HG03460 (cell line): ENCODE results near the gene LIMA1.
"Not testable (repeated sequence)": the region's sequence is repeated elsewhere in the genome, so short reads cannot be mapped to it uniquely, and the experiment has no call there.

ENCODE experiments used
- ATAC-seq: cut with Tn5 transposase; IDR thresholded peaks from one replicate; pipeline ENCODE4 v1.9.1; 2021; ENCODE audit not compliant: unreplicated experiment

The LIMA1 gene

DNA sequence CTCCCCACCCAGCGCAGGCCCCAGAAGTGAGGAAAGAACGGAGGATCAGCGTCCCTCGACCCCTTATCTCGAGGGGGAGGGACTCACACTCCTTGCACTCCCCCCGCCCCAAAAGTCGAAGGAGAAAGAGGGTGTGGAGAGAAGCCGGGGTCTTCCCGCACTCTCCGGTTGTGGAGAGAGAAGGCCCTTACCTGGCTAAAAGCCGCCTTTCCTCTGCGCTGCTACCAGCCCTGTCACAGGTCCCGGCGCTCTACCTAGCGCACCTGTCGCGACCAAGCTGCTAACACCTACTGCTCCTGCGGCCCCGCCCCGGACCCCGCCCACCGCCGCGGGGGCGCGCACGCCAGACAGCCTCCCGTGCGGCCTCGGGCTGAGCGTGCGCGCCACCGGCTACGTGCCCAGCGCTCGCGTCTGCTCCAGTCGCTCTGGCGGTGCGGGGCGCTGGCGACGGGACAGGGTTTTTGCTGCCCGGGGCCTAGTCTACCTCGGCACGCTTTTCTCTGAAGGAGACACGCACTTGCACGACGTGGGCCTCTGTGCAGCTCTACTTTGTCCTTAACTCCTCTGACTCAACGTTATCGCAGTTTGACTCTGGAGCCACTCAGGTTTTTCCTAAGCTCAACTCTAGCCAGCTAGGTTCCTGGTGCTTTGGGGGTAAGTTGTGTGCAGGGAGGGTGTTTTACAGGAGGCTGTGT, at the start of gene LIMA1:
TSS of gene LIMA1 (minus strand) at position 292 of the 695 bp plus-strand sequence. CDS start 34,769 bp downstream, outside the sequence.
- peak; percentile 85 for ATAC-seq

DNA sequence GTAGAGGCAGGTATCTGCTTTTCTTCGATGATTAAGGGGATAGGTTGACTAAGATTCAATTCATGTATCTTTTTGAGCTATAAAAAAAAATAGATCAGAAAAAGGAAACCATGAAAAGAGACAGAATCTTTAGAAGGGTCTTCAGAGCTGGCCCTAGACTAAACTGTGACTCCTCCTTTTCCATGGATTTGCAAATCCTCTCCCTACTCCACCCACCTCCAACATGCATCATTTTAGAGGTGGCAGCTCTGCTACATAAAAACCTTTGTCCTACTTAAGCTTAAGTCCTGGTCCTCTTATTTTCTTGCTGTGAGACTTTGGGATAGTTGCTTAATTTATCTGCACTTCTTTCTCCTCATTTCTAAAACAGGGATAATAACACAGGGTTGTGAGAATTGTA, 48.4 kb upstream of the LIMA1 start:
- no peak for ATAC-seq

DNA sequence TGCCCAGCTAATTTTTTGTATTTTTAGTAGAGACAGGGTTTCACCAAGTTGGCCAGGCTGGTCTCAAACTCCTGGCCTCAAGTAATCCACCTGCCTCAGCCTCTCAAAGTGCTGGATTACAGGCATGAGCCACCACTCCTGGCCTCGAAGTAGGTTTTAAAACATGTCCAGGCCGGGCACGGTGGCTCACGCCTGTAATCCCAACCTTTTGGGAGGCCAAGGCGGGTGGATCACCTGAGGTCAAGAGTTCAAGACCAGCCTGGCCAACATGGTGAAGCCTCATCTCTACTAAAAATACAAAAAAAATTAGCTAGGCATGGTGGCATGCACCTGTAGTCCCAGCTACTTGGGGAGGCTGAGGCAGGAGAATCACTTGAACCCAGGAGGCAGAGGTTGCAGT, 45.3 kb upstream of the LIMA1 start:
- not testable (repeated sequence) for ATAC-seq

DNA sequence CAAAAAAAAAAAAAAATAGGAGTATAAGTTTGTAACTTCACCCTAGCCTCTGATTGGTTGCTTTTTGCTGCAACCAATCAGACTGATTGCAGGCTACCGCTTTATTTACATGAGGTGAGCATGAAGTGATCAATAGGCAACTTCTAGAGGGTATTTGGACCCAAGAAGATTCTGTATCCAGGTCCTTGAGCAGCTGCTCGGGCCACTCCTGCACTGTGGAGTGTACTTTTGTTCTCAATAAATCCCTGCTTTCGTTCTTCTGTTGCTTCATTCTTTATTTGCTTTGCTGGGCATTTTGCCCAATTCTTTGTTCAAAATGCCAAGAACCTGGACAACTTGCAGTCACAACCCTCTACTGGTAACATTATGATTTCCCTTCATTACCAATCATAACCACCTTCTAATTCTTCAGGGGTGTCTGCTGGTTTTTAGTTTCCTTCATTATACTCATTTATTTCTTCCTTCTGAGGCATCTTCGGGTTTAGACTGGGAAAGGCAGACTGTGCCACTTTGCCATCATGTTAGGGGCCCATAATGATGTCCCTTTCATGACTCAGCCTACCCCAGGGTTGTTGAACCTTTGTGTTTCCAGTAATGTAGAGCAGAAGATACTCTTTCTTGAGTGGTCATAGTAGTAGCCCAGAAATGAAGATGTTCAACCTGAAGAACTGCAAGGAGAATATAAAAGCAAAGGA, 43.4 kb upstream of the LIMA1 start:
- ATAC-seq: no peak

DNA sequence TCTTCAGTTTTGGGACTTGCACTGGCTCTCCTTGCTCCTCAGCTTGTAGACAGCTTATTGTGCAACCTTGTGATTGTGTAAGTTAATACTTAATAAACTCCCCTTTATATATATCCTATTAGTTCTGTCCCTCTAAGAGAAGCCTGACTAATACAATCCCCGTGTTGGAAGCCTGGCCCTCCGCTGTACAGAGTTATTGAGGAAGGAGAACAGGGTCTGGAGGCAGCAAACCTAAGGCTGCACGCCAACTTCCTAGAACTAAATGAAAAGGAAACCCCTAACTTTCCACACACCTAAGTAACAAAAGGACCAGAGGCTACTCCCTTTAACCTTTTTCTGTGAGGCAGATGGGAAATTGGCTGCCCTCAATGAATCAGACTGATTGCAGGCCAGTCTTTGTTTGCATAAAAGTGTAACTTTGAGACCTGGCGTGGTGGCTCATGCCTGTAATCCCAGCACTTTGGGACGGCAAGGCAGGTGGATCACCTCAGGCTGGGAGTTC, 42.6 kb upstream of the LIMA1 start:
- no peak for ATAC-seq

DNA sequence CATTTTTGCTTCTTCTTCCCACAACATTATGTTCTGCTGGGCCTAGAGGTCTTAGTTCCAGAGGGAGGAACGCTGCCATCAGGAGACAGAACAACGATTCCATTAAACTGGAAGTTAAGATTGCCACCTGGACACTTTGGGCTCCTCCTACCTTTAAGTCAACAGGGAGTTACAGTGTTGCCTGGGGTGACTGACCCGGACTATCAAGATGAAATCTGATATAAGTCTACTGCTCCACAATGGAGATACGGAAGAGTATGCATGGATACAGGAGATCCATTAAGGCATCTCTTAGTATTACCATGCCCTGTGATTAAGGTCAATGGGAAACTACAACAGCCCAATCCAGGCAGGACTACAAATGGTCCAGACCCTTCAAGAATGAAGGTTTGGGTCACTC, 41.5 kb upstream of the LIMA1 start:
- not testable (repeated sequence) for ATAC-seq

DNA sequence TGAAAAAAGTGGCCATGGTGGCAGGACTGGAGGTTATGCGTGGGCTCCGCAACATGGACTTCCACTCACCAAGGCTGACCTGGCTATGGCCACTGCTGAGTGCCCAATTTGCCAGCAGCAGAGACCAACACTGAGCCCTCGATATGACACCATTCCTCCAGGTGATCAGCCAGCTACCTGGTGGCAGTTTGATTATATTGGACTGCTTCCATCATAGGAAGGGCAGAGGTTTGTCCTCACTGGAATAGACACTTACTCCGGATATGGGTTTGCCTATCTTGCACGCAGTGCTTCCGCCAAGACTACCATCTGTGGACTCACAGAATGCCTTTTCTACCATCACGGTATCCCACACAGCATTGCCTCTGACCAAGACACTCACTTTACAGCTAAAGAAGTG, 40.8 kb upstream of the LIMA1 start:
- ATAC-seq: not testable (repeated sequence)

DNA sequence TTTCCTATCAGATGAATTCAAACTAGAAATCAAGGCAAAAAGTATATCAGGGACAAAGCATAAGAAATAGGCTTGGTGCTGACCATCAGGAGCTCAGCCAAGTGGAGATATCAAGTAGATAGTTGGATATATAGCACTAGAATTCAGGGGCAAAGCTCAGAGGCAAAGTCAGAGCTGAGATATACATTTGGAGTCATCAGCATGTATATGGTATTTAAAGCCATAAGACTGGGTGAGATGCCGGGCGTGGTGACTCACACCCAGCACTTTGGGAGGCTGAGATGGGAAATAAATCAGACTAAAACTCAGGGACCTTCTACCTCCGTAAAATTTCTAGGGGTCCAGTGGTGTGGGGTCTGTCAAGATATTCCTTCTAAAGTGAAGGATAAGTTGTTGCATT, 38.9 kb upstream of the LIMA1 start:
- ATAC-seq: no peak

DNA sequence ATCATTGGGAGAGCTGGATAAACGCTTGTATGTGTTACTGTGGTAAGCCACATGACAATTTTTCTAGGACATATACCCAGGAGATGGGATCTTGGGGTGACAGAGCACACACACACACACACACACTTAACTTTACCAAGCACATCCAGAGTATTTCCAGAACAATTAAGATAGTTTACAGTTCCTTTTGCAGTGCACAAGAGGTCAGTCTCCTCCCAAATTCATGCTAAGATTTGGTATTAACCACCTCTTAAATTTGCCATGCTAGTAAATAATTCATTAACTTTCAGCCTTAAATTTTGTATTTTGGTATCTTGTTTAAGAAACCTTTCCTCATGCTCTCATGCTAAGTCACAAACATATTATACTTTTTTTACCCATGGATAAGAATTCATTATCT, 33.9 kb upstream of the LIMA1 start:
- ATAC-seq: no peak

DNA sequence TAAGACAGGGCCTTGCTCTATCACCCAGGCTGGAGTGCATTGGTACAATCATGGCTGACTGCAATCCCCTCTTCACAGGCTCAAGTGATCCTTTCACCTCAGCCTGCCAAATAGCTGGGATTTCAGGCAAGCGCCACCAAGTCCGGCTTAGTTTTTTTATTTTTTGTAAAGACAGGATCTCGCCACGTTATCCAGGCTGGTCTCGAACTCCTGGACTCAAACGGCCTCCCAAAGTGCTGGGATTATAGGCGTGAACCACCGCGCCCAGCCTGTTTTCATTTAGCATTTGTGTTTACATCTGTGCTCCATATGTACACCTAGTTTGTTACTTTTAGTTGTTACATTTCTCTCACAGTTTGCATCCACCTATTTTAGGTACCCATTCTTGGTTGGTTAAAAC, 32.5 kb upstream of the LIMA1 start:
- no peak for ATAC-seq

DNA sequence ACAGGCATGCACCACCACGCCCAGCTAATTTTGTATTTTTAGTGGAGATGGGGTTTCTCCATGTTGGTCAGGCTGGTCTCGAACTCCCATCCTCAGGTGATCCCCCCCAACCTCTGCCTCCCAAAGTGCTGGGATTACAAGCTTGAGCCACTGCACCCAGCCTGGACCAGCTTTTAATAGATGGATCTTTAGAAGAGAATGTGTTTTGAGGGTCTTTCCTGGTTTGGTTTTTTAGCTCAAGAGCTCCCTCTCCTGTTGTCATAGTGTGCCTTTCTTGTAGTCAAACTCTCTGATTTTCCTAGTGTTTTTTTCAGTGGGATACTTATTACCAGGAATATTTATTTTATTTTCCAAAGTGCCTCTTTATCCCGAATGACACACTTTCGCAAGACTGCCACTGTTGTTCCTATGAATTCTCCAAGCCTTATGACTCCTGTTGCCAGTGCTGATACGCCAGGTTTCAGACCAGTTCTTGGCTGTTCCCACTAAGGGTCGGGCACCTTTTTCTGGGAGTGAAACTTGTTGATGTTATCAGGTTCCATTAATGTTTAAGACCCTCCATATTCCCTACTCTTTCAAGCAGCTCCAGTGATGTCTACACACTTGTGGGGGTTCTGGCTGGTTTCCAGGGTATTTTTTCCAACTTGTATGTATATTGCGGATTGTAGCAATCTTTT, 31.5 kb upstream of the LIMA1 start:
- no peak for ATAC-seq

DNA sequence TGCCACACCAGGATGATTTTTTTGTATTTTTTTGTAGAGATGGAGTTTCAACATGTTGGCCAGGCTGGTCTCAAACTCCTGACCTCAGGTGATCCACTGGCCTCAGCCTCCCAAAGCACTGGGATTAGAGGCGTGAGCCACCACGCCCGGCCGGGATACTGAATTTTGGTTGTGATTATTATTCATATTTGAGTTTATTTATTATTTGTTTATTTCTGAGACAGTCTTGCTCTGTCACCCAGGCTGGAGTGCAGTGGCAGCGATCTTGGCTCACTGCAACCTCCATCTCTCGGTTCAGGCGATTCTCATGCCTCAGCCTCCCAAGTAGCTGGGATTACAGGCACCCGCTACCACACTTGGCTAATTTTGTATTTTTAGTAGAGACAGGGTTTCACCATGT, 30.7 kb upstream of the LIMA1 start:
- ATAC-seq: not testable (repeated sequence)

GRCh38 chr12:50313256-50313931, 30.1 kb upstream of the LIMA1 start:
- ATAC-seq: no peak

DNA sequence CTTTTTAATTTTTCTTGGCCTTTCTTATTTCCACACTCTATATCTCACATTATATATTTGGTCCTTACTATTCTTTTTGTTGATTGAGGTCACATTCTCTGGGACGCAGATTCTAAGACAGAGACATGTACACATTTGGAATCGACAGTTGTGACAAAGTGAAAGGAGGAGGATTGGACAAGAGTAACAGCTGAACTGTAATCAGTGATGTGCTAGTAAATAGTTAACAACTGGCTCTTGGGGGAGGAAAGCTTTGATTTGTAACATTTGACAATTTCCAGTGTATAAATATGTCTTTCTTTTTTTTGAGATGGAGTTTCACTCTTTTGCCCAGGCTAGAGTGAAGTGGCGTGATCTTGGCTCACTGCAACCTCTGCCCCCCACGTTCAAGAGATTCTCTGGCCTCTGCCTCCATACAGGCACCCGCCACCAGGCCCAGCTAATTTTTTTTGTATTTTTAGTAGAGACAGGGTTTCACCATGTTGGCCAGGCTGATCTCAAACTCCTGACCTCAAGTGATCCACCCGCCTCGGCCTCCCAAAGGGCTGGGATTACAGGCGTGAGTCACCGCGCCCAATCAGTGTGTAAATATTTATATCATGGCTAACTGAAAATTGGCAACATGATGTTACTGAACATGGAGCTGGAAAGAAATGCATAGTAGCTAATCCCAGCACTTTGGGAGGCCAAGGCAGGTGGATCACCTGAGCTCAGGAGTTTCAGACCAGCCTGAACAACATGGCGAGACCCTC, 28.7 kb upstream of the LIMA1 start:
- not testable (repeated sequence) for ATAC-seq

DNA sequence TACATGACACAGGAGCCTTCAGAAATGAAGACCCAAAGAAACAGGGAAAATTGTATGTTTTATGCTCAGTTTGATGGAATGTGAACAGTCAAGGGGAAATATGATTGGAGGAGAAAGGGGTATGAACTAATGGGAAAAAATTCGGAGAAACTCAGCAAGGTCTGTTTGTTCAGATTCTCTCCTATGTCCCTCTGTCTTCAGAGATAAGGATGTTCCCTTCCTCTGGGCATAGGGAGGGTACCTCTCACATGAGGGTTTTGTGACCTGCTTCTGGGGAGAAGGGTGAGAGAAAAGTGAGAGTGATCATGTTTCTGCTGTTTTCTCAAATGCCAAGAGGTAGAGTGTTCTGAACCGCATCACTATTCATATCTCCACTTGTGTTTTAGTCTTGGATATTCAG, 26.6 kb upstream of the LIMA1 start:
- no peak for ATAC-seq

- ATAC-seq: no peak
These were observed 19.4 kb upstream of the LIMA1 start for GRCh38 chr12:50302686-50303085.

GRCh38 chr12:50297996-50298395, 14.7 kb upstream of the LIMA1 start:
- ATAC-seq: no peak

DNA sequence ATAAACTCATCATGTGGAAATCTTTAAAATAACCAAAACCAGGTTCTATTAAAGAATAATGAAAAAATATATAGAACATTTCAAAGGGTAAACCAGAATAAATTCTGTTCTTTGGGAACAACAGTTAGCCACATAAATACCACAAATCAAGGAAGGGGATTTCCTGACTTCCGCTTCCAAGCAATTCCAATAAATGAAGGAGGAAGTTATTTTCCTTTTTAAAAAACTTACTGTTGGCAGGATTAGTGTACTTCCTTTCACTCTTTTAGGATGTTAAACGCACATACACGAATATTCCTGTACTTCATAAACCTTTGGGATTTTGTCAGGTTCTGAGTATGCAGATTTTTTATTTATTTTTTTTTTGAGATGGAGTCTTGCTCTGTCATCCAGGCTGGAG, 13.7 kb upstream of the LIMA1 start:
- ATAC-seq: no peak

GRCh38 chr12:50296554-50296953, 13.2 kb upstream of the LIMA1 start:
- ATAC-seq: no peak

- ATAC-seq: no peak
These were observed 8.1 kb upstream of the LIMA1 start for GRCh38 chr12:50291377-50291776.

GRCh38 chr12:50290692-50291091, 7.4 kb upstream of the LIMA1 start:
- ATAC-seq: not testable (repeated sequence)
